ENCODE measurements around the gene TRABD2B. TPM values are rescaled to one million over a fixed set of nuclear protein-coding genes. Genes with fewer than 3 reads are reported as not detected.

Gene TRABD2B
- total RNA-seq, 1 donor = under 0.01 TPM

DNA sequence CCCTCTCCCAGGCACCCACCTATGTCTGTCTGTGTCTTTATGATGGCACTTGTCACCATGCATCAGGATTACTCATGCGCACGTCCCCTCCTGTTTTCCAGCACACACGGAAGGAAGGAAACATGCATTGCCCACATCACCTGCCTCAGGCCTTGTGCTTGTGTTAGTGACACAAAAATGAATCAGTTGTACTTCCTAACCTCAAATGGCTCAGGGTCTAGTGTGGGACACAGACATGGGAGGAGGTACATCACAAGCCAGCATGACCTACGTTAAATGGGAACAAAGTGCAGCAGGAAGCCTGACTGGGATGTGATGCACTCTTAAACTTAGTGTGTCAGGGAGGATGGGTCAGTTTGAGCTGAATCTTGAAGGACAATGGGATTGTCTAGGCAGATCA lies 126.7 kb downstream of the TRABD2B start:
- no peaks in the 10 kb centered on the region for H4K20me1 ChIP-seq (ENCODE audit: insufficient read depth, low read length)
- TF ChIP-seq, protein P1, sequence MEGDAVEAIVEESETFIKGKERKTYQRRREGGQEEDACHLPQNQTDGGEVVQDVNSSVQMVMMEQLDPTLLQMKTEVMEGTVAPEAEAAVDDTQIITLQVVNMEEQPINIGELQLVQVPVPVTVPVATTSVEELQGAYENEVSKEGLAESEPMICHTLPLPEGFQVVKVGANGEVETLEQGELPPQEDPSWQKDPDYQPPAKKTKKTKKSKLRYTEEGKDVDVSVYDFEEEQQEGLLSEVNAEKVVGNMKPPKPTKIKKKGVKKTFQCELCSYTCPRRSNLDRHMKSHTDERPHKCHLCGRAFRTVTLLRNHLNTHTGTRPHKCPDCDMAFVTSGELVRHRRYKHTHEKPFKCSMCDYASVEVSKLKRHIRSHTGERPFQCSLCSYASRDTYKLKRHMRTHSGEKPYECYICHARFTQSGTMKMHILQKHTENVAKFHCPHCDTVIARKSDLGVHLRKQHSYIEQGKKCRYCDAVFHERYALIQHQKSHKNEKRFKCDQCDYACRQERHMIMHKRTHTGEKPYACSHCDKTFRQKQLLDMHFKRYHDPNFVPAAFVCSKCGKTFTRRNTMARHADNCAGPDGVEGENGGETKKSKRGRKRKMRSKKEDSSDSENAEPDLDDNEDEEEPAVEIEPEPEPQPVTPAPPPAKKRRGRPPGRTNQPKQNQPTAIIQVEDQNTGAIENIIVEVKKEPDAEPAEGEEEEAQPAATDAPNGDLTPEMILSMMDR (IDR thresholded peaks at IDR 0.05; ENCODE audit: extremely low read depth, low read depth, low read length) = no peak
- no peaks in the 10 kb centered on the region for H3K79me2 ChIP-seq (ENCODE audit: insufficient read depth, low read length)
- no peak overlapping the region for H3K4me2 ChIP-seq (ENCODE audit: insufficient read depth, low read length)
- DNase-seq (ENCODE audit: insufficient read length, low spot score, missing footprints) = no peak
- H3K36me3 ChIP-seq (ENCODE audit: insufficient read depth, low read length) = no peaks in the 10 kb centered on the region
- H3K9me3 ChIP-seq (ENCODE audit: low read depth, low read length) = no peaks in the 10 kb centered on the region
- no peak overlapping the region for H3K4me3 ChIP-seq (ENCODE audit: insufficient read depth, low read length)
- H3K4me1 ChIP-seq (ENCODE audit: insufficient read depth, low read length) = no peaks in the 10 kb centered on the region
- H3K27ac ChIP-seq (ENCODE audit: low read depth, low read length) = no peak overlapping the region
- no peaks in the 10 kb centered on the region for H3K27me3 ChIP-seq (ENCODE audit: insufficient read depth, low read length)
- H2AFZ ChIP-seq (ENCODE audit: low read length) = no peak overlapping the region

DNA sequence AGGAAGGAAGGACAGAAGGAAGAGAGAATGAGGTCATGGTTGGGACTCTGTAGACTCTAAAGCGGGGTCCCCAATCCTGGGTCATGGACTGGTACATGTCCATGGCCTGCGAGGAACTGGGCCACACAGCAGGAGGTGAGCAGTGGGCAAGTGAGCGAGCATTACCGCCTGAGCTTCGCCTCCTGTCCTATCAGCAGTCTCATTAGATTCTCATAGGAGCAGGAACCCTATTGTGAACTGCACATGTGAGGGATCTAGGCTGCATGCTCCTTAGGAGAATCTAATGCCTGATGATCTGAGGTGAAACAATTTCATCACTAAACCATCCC lies 128.9 kb downstream of the TRABD2B start:
- H3K9me3 ChIP-seq (ENCODE audit: low read depth, low read length) = no peaks in the 10 kb centered on the region
- H3K27ac ChIP-seq (ENCODE audit: low read depth, low read length) = no peak overlapping the region
- no peak overlapping the region for H2AFZ ChIP-seq (ENCODE audit: low read length)
- no peak overlapping the region for H3K4me3 ChIP-seq (ENCODE audit: insufficient read depth, low read length)
- no peaks in the 10 kb centered on the region for H3K27me3 ChIP-seq (ENCODE audit: insufficient read depth, low read length)
- DNase-seq (ENCODE audit: insufficient read length, low spot score, missing footprints) = no peak
- no peak overlapping the region for H3K4me2 ChIP-seq (ENCODE audit: insufficient read depth, low read length)
- no peaks in the 10 kb centered on the region for H3K36me3 ChIP-seq (ENCODE audit: insufficient read depth, low read length)
- H3K79me2 ChIP-seq (ENCODE audit: insufficient read depth, low read length) = no peaks in the 10 kb centered on the region
- TF ChIP-seq, protein P1 (IDR thresholded peaks at IDR 0.05; ENCODE audit: extremely low read depth, low read depth, low read length) = no peak
- no peaks in the 10 kb centered on the region for H3K4me1 ChIP-seq (ENCODE audit: insufficient read depth, low read length)
- H4K20me1 ChIP-seq (ENCODE audit: insufficient read depth, low read length) = no peaks in the 10 kb centered on the region

DNA sequence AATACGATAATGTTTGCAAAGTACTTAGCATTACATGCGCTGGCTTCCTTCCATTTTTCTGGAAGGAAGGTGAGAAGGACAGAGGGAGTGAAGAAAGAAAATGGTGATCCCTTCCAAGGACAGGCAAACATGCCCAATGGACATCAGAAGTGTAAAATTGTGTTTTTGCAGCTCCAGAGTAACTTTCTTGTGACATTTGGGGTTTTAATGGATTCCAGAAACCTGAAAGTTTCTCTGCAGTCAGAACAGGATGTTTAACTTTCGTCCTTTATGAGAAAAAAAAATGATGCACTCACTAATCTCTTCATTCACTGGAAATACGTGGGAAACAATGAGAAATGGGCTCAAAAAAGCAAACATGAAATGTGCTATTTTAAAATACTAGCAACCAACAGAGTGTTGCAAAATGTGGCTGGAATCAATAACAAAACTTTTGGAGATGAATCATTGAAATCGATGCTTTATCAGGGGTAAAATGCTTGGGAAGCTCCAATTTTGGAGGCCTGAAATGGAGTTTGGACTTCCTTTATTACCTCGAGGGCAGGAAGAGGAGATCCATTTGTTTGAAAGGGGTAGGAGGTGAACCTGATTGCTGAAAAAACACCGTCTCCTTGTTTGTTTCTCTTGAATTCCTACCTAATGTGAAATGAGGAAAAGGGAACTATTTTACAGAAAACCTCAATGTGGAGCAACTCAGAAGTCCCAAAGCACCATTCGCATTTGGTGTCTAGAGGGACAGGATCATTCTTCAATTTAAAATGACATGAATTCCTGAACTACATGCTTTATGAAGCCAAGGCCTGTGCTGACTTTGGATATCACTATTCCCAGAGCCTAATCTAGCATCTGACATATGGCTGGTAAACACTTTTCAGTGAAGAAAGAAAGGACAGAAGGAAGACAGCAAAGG lies 129.5 kb downstream of the TRABD2B start:
- no peaks in the 10 kb centered on the region for H3K36me3 ChIP-seq (ENCODE audit: insufficient read depth, low read length)
- no peaks in the 10 kb centered on the region for H4K20me1 ChIP-seq (ENCODE audit: insufficient read depth, low read length)
- H3K4me3 ChIP-seq (ENCODE audit: insufficient read depth, low read length) = no peak overlapping the region
- no peak overlapping the region for H3K4me2 ChIP-seq (ENCODE audit: insufficient read depth, low read length)
- TF ChIP-seq, protein P1 (IDR thresholded peaks at IDR 0.05; ENCODE audit: extremely low read depth, low read depth, low read length) = no peak
- no peaks in the 10 kb centered on the region for H3K79me2 ChIP-seq (ENCODE audit: insufficient read depth, low read length)
- no peak overlapping the region for H2AFZ ChIP-seq (ENCODE audit: low read length)
- no peaks in the 10 kb centered on the region for H3K4me1 ChIP-seq (ENCODE audit: insufficient read depth, low read length)
- H3K27me3 ChIP-seq (ENCODE audit: insufficient read depth, low read length) = no peaks in the 10 kb centered on the region
- H3K9me3 ChIP-seq (ENCODE audit: low read depth, low read length) = no peaks in the 10 kb centered on the region
- DNase-seq (ENCODE audit: insufficient read length, low spot score, missing footprints) = no peak
- H3K27ac ChIP-seq (ENCODE audit: low read depth, low read length) = no peak overlapping the region

DNA sequence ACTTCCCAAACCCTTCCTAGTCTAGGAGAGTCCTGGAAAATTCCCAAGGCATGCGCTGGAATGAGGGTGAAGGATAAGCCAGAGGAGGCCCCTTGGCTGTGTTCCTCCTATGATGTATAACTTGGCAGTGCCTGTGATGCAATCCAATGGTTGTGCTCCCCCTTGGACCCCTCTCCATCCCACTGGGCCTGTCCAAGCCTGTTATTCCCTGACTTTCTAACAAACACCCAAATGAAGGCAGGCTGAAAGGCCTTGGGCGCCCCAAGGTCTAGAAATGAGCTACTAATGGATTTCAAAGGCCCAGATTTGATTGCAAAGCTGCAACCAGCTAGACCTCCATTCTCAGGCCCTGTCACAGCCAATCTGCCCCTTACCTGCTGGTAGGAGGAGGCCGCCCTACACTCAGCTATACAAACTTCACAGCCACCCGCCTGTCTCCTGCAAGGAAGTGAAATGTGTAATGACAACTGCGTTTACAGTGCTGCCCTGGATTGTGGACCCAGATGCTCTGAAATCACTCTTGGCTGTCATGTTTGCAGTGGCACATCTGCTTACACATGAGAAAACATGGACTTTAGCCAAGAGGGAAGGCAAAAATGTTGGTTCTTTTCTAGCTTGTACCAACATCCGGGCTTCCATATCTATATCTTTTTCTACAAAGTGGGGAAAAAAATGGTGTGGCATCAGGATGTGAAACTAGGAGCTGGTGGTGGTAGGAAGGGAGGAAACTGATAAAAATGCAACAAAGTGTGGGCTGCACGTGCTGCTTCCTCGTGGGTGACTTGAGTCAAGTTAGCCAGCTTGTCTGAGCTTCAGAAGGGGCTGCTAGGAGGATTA lies 130.4 kb downstream of the TRABD2B start:
- Histone ChIP-seq H3K9me3 (ENCODE audit: low read depth, low read length) (no peaks in the 10 kb centered on the region), H3K36me3 (ENCODE audit: insufficient read depth, low read length) (no peaks in the 10 kb centered on the region), H3K4me1 (ENCODE audit: insufficient read depth, low read length) (no peaks in the 10 kb centered on the region), H3K79me2 (ENCODE audit: insufficient read depth, low read length) (no peaks in the 10 kb centered on the region), H3K27ac (ENCODE audit: low read depth, low read length) (no peak overlapping the region), H4K20me1 (ENCODE audit: insufficient read depth, low read length) (no peaks in the 10 kb centered on the region), H3K4me2 (ENCODE audit: insufficient read depth, low read length) (no peak overlapping the region), H2AFZ (ENCODE audit: low read length) (no peak overlapping the region), H3K27me3 (ENCODE audit: insufficient read depth, low read length) (no peaks in the 10 kb centered on the region), H3K4me3 (ENCODE audit: insufficient read depth, low read length) (no peak overlapping the region)
- no peak for DNase-seq (ENCODE audit: insufficient read length, low spot score, missing footprints)
- TF ChIP-seq, protein P1 (IDR thresholded peaks at IDR 0.05; ENCODE audit: extremely low read depth, low read depth, low read length) = no peak

Data from osteoblast (primary cell).